Fibroblast of lung (primary cell): Measurements from ENCODE around the gene FRMD4A. TPM values are rescaled to one million over a fixed set of nuclear protein-coding genes. Genes with fewer than 3 reads are reported as not detected.

Source experiments
- DNase-seq, 2 donors: peaks; one replicate each; pipeline versions ENCODE4 v3.0.0 to v3.0.0-alpha.2; 2010; ENCODE audit warnings: low read depth in 2 of 2
- H2AFZ ChIP-seq: 2 replicates; pipeline ENCODE4 v1.5.1; 2012; ENCODE audit warnings: low read length, control low read depth, inconsistent platforms
- H3K27ac ChIP-seq: 2 replicates; pipeline ENCODE4 v1.5.1; 2011; ENCODE audit warnings: low read length, control low read depth; ENCODE audit not compliant: insufficient read depth
- H3K27me3 ChIP-seq: 2 replicates; pipeline ENCODE4 v1.5.1; 2011; ENCODE audit warnings: mild to moderate bottlenecking, low read length; ENCODE audit not compliant: control insufficient read depth, insufficient read depth
- H3K36me3 ChIP-seq: 2 replicates; pipeline ENCODE4 v1.5.1; 2011; ENCODE audit warnings: low read length; ENCODE audit not compliant: control insufficient read depth, insufficient read depth
- H3K4me1 ChIP-seq: 2 replicates; pipeline ENCODE4 v1.5.1; 2011; ENCODE audit warnings: low read length; ENCODE audit not compliant: control insufficient read depth, insufficient read depth; ENCODE audit errors: extremely low read depth
- H3K4me2 ChIP-seq: 2 replicates; pipeline ENCODE4 v1.5.1; 2011; ENCODE audit warnings: low read length, control low read depth; ENCODE audit not compliant: insufficient read depth; ENCODE audit errors: extremely low read depth
- H3K4me3 ChIP-seq, 4 experiments: fragments of 200-600 bp in 1 of 4; sonication (generic) in 1 of 4; replicated peaks in 1 of 4; 2 replicates each; pipeline ENCODE4 v1.5.1; 2011 to 2016; ENCODE audit warnings: low read length in 4 of 4, low read depth in 3 of 4, mild to moderate bottlenecking in 3 of 4, control low read depth in 2 of 4, inconsistent platforms in 1 of 4, mixed read lengths in 1 of 4; ENCODE audit not compliant: insufficient read depth in 1 of 4; ENCODE audit errors: control extremely low read depth in 1 of 4
- H3K79me2 ChIP-seq: 2 replicates; pipeline ENCODE4 v1.5.1; 2012; ENCODE audit warnings: mild to moderate bottlenecking, low read length, inconsistent platforms; ENCODE audit not compliant: control insufficient read depth, insufficient read depth
- H3K9ac ChIP-seq: 2 replicates; pipeline ENCODE4 v1.5.1; 2011; ENCODE audit warnings: mild to moderate bottlenecking, low read length, control low read depth; ENCODE audit not compliant: insufficient read depth
- H3K9me3 ChIP-seq: 2 replicates; pipeline ENCODE4 v1.5.1; 2012; ENCODE audit warnings: low read depth, low read length; ENCODE audit not compliant: control insufficient read depth, insufficient read depth
- H4K20me1 ChIP-seq: 2 replicates; pipeline ENCODE4 v1.5.1; 2011; ENCODE audit warnings: low read length; ENCODE audit not compliant: control insufficient read depth, insufficient read depth; ENCODE audit errors: extremely low read depth
- CTCF ChIP-seq, 2 donors: IDR thresholded peaks in 1 of 2; conservative IDR thresholded peaks in 1 of 2; 1 replicate in 1 of 2; 2 replicates in 1 of 2; pipeline ENCODE4 v1.5.1; 2011 to 2012; ENCODE audit warnings: low read length in 2 of 2, control low read depth in 1 of 2, inconsistent platforms in 1 of 2, low read depth in 1 of 2, mild to moderate bottlenecking in 1 of 2
- EZH2 ChIP-seq: IDR thresholded peaks from 2 replicates; pipeline ENCODE4 v1.5.1; 2012; ENCODE audit warnings: low read length, control low read depth, mild to moderate bottlenecking; ENCODE audit errors: missing control alignments
- polyA plus RNA-seq, 2 donors: library from polyadenylated mRNA; depleted of rRNA in 1 of 2; stranded (reverse) in 1 of 2; unstranded in 1 of 2; fragments of >200 nt; gene quantifications; 2 replicates each; pipeline ENCODE4 v1.2.1, GENCODE V29; 2011 to 2012; ENCODE audit warnings: missing spikeins in 1 of 2
- total RNA-seq: library from RNA; depleted of rRNA; stranded (reverse); fragments of >200 nt; gene quantifications from 2 replicates; pipeline ENCODE4 v1.2.1, GENCODE V29; 2014

Gene FRMD4A
- total and polyA plus RNA-seq, 2 donors (not counting 1 experiment from before 2014, with no cell fraction given), result 26.9 to 63.6 TPM

- H3K4me1 ChIP-seq, result no peaks in the 10 kb centered on the region
- DNase-seq, result peak in 1 of 2 donors; percentile 32
- H4K20me1 ChIP-seq, result no peaks in the 10 kb centered on the region
- no peaks in the 10 kb centered on the region for H3K9me3 ChIP-seq
- peaks cover 2% of the 10 kb centered on the region for H3K27me3 ChIP-seq
- no peaks in the 10 kb centered on the region for H3K36me3 ChIP-seq
- no peak overlapping the region for H2AFZ ChIP-seq
- no peak overlapping the region for H3K27ac ChIP-seq
- TF ChIP-seq EZH2, result no peak
- TF ChIP-seq CTCF (conservative IDR thresholded peaks at IDR 0.05 in 1 of 2, IDR thresholded peaks at IDR 0.05 in 1 of 2; ENCODE audit: low read depth in 1 of 2, low read length in 2 of 2), result no peak
- H3K79me2 ChIP-seq, result no peaks in the 10 kb centered on the region
- no peak overlapping the region for H3K4me3 ChIP-seq
- H3K4me2 ChIP-seq, result no peak overlapping the region
- no peak overlapping the region for H3K9ac ChIP-seq
Measured at GRCh38 chr10:14293526-14293925, 37.2 kb downstream of the FRMD4A start.

DNA sequence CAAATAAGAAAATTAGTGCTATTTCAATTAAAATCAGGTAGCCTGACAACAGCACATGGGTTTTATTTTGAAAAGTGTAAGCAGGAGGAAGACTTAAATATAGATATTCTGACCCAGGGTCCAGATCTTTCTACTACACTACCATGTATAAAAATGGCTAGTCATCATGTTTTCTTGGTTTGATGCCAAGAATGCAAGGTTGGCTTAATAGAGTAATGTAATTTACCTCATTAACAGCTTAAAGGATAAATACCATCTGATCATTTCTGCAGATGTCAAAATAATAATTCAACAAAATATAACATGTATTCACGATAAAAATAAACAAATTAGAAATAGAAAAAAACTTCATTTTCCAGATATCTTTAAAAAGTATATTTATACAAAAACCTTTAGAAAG is 39.4 kb downstream of the FRMD4A start:
- peaks cover 4% of the 10 kb centered on the region for H3K27me3 ChIP-seq
- no peaks in the 10 kb centered on the region for H3K79me2 ChIP-seq
- DNase-seq, result no peak
- no peaks in the 10 kb centered on the region for H3K4me1 ChIP-seq
- H3K4me3 ChIP-seq, result no peak overlapping the region
- TF ChIP-seq EZH2, result no peak
- TF ChIP-seq CTCF (conservative IDR thresholded peaks at IDR 0.05 in 1 of 2, IDR thresholded peaks at IDR 0.05 in 1 of 2; ENCODE audit: low read depth in 1 of 2, low read length in 2 of 2), result no peak
- H3K4me2 ChIP-seq, result no peak overlapping the region
- H3K9ac ChIP-seq, result no peak overlapping the region
- no peak overlapping the region for H3K27ac ChIP-seq
- H3K36me3 ChIP-seq, result no peaks in the 10 kb centered on the region
- H3K9me3 ChIP-seq, result no peaks in the 10 kb centered on the region
- no peak overlapping the region for H2AFZ ChIP-seq
- H4K20me1 ChIP-seq, result no peaks in the 10 kb centered on the region

- H3K9me3 ChIP-seq, result no peaks in the 10 kb centered on the region
- H3K27ac ChIP-seq, result no peak overlapping the region
- H2AFZ ChIP-seq, result no peak overlapping the region
- H4K20me1 ChIP-seq, result no peaks in the 10 kb centered on the region
- H3K4me3 ChIP-seq, result no peak overlapping the region
- peaks cover 13% of the 10 kb centered on the region for H3K27me3 ChIP-seq
- no peaks in the 10 kb centered on the region for H3K4me1 ChIP-seq
- H3K9ac ChIP-seq, result no peak overlapping the region
- H3K79me2 ChIP-seq, result no peaks in the 10 kb centered on the region
- no peaks in the 10 kb centered on the region for H3K36me3 ChIP-seq
- TF ChIP-seq EZH2 (no peak), CTCF (conservative IDR thresholded peaks at IDR 0.05 in 1 of 2, IDR thresholded peaks at IDR 0.05 in 1 of 2; ENCODE audit: low read depth in 1 of 2, low read length in 2 of 2) (no peak)
- H3K4me2 ChIP-seq, result no peak overlapping the region
- no peak for DNase-seq
Measured at GRCh38 chr10:14285941-14286560, 44.7 kb downstream of the FRMD4A start.
